K562 (cell line): ENCODE measurements around the gene SRMS. TPM values are rescaled to one million over a fixed set of nuclear protein-coding genes. Genes with fewer than 3 reads are reported as not detected.

Experiments
- E2F6 ChIP-seq, 2 experiments: IDR thresholded peaks; 2 replicates each; pipeline ENCODE4 v1.6.1; 2011; ENCODE audit warnings: borderline replicate concordance in 1 of 2, control low read depth in 1 of 2, low read depth in 1 of 2, low read length in 1 of 2, mild to moderate bottlenecking in 1 of 2, mixed read lengths in 1 of 2, moderate library complexity in 1 of 2; ENCODE audit not compliant: insufficient read depth in 1 of 2, insufficient read length in 1 of 2, poor library complexity in 1 of 2, severe bottlenecking in 1 of 2; ENCODE audit errors: extremely low read depth in 1 of 2
- POLR2AphosphoS2 ChIP-seq: IDR thresholded peaks from 2 replicates; pipeline ENCODE4 v1.6.1; 2012; ENCODE audit warnings: low read length, improper control_type of control experiment
- ZNF124 ChIP-seq: sonication (generic); formaldehyde crosslinking; IDR thresholded peaks from 2 replicates; pipeline ENCODE4 v1.8.1; 2022; ENCODE audit warnings: missing genetic modification reagents
- polyA plus RNA-seq, 8 experiments: library from polyadenylated mRNA; depleted of rRNA in 4 of 8; stranded (reverse) in 5 of 8; unstranded in 3 of 8; fragments of >200 nt; fragmentation: Nextera tagmentation in 2 of 8; fragmentation: Illumina TruSeq in 1 of 8; extraction: Ambion mirVana in 2 of 8; extraction: Trizol in 1 of 8; gene quantifications; 2 replicates each; pipeline versions ENCODE4 v1.2.1 to v1.2.3, GENCODE V29; 2011 to 2014; ENCODE audit warnings: inconsistent platforms in 1 of 8, missing spikeins in 1 of 8
- total RNA-seq, 7 experiments: library from RNA; depleted of rRNA in 6 of 7; stranded (reverse); fragments of >200 nt in 6 of 7; fragmentation: Illumina TruSeq in 2 of 7; extraction: Trizol in 2 of 7; gene quantifications; 2 replicates each; pipeline versions ENCODE4 v1.2.1 to v1.2.3, GENCODE V29; 2011 to 2021; ENCODE audit warnings: low replicate concordance in 1 of 7
- TF ChIP-seq, protein P1 (sequence below): sonication (generic); formaldehyde crosslinking; IDR thresholded peaks from 2 replicates; pipeline ENCODE4 v1.5.0; 2020; ENCODE audit warnings: missing genetic modification reagents

The SRMS gene
- total and polyA plus RNA-seq, 9 of the 15 experiments (the other 6 are each of a cell fraction or from before 2014, with no cell fraction given): 0.07 TPM; not detected in 8

DNA sequence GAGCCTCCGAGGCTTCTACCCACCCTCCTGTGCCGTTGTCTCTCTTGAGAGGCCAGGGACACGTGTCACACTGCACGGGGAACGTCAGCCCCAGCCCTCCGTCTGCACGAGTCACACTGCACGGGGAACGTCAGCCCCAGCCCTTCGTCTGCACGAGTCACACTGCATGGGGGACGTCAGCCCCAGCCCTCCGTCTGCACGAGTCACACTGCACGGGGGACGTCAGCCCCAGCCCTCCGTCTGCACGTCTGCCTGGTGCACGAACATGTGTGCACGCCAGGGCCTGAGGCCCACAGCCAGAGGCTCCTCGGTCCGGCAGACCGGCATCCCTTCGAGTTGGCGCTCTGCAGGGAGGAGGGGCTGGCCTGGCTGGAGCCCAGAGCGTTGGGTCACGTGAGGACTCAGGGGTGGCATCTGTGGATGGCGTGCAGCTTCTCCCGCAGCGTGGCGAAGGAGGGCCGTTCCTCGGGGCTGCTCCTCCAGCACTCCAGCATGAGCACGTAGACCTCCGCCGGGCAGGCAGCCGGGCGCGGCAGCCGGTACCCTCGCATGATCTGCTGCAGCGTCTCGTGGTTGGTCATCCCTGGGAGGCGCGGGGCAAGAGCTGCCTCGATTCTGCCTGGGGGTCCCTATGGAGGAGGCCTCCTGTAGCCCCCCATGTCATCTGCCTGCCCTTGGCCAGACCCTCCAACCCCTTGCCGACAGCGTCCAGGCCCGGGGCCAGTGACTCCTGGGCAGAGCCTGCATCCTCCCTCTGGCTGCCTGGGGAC is 6.9 kb downstream of the SRMS start (continued):
- TF ChIP-seq POLR2AphosphoS2 (no peak), ZNF124 (CRISPR knock-in tag) (no peak), E2F6 (IDR thresholded peaks at IDR 0.05; ENCODE audit: borderline replicate concordance in 1 of 2, extremely low read depth in 1 of 2, insufficient read depth in 1 of 2, insufficient read length in 1 of 2, low read depth in 1 of 2, low read length in 1 of 2, poor library complexity in 1 of 2, severe bottlenecking in 1 of 2) (peak in 1 of 2 experiments; percentile 31)
- TF ChIP-seq, protein P1, sequence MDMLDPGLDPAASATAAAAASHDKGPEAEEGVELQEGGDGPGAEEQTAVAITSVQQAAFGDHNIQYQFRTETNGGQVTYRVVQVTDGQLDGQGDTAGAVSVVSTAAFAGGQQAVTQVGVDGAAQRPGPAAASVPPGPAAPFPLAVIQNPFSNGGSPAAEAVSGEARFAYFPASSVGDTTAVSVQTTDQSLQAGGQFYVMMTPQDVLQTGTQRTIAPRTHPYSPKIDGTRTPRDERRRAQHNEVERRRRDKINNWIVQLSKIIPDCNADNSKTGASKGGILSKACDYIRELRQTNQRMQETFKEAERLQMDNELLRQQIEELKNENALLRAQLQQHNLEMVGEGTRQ (CRISPR knock-in tag): peak; percentile 66
